Measurements from ENCODE around the gene DOCK8.
A peak's percentile ranks its signal among the peaks of the same experiment; 100 is the strongest.
"Not testable (repeated sequence)": the region's sequence is repeated elsewhere in the genome, so short reads cannot be mapped to it uniquely, and the experiment has no call there.

Gene DOCK8

DNA sequence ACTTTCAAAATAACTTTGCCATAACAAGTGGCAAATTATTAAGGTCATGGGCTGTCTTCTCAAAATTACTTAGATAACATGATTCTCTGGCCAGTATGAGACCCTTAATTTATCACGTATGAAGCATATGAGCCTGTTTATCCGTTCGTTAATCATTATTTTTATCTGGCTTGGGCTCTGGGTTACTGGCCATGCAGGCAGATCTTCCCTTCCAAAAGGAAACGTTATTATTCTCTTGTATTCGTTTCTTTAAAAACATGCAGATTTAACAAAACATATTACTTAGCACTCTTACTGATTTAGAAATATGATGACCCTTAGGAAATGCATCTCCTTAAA, 148.6 kb downstream of the DOCK8 start:
- no peak for DNase-seq (ENCODE audit: low read depth in 2 of 2)

DNA sequence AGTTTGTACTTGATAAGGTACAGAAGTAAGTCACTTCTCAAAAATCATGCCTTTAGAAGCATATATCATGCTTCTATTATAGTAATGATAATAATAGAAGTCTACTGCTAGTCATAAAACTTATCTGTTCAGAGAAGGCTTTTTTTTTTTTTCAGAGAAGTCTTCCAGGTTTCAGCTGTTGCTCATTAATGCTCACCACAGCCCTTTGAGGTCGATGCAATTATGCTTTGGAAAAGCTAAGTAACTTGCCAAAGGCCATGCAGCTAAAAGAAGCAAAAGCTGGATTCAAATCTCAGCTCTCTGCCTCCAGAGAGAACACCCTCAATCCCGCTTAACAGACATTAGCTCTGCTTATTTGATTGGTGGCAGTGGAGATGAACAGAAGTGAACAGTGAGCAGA, 150.8 kb downstream of the DOCK8 start:
- no peak for DNase-seq (ENCODE audit: low read depth in 2 of 2)

DNA sequence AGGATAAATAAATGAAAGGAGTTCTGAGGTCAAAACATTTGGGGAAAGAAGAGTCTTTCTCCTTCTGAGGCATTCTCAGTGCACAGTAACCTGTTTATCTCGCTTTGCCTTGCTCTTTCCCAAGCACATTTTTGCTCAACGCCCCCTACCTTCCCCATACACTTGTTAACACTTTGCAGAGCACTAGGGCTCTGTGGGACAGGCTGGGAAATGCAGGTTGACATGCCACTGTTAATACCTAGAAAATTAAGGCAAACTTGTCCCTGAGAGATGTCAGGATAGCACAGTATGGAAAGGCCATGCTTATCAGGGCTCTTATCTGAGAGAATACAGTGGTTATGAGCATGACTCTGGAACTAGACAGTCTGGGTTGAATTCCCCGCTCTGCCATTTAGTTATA, 152.0 kb downstream of the DOCK8 start:
- no peak for DNase-seq (ENCODE audit: low read depth in 2 of 2)

DNA sequence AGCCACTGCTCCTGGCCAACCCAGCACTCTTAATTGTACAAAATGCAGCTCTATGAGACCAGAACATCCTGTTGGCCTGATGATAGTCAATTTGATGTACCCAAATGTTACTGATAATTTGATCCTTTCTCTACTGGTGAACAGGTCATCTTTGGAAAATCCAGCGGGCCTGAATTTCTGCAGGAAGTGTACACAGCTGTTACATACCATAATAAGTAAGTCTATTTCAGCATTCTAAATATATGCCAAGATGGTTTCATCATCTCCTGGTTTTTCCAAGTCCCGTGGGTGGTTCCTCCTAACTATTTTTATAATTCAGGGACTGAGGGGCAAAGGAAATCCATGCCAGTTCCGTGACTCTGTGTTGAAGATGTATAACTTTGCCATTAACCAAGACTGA, 155.4 kb downstream of the DOCK8 start:
- DNase-seq (ENCODE audit: low read depth in 2 of 2), result no peak

DNA sequence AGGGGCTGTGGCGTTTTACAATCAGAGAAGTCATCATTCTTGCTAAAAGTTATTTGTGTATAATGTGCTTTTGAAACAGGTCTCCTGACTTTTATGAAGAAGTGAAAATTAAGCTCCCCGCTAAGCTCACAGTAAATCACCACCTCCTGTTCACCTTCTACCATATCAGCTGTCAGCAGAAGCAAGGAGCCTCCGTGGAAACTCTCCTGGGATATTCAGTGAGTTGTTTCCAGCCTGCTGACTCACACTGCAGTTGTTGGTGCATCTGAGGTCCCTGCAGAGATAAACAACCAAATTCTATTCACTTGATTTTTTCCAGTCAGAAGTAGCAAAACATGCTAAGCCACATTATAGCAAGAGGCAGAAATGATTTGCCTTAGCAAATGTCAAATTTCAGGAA, 156.7 kb downstream of the DOCK8 start:
- DNase-seq (ENCODE audit: low read depth in 2 of 2), result no peak

DNA sequence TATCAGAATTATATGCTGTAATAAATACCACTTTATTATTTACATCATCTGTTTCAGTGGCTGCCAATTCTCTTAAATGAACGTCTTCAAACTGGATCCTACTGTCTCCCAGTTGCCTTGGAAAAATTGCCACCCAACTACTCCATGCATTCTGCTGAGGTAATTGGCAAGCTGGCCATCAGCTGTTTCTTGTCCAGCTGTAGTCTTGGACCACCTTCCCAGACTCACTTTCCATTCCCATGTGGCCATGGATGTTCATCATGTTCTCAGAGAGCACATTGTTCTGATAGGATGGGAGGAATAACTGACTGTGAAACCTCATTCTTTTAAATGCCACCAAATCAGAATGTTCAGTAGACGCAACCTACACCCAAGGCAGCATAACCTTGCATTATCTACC, 157.5 kb downstream of the DOCK8 start:
- no peak for DNase-seq (ENCODE audit: low read depth in 2 of 2)

DNA sequence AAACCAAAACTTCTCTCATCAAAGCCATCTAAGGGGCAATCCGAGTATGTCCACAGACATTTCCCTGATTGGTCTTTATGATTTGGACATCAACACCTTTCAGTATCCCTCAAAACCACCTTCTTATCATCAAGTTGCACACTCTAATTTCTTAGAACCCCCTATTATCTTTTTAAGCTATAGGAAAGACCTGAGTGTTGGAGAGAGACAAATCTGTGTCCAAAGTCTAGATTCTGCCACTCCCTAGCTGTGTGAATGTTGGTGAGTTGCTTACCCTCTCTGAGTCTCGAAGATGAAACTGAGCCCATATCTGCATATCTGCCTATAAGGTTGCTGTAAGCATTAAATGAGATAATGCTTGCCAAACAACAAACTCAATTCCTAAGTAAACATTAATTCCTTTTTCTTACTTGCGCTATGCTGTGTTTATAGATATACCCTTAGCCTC, 159.1 kb downstream of the DOCK8 start:
- DNase-seq (ENCODE audit: low read depth in 2 of 2), result no peak

DNA sequence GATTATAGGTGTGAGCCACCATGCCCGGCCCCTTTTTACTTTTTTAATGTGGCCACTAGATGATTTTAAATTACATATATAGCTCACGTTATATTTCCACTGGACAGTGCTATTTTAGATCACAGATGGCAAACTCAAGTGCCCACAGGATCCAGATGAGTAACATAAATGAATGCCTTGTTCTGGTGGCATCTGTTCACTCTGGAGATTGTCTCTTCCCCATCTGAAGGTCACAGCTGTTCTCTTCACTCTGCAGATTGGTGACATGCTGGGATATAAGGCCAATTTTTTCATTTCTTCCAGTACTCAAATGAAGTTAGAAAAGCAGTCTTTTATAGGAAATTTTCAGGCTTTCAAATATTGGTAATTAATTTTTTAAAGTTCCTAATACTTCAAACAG, 160.1 kb downstream of the DOCK8 start:
- DNase-seq (ENCODE audit: low read depth in 2 of 2), result no peak

DNA sequence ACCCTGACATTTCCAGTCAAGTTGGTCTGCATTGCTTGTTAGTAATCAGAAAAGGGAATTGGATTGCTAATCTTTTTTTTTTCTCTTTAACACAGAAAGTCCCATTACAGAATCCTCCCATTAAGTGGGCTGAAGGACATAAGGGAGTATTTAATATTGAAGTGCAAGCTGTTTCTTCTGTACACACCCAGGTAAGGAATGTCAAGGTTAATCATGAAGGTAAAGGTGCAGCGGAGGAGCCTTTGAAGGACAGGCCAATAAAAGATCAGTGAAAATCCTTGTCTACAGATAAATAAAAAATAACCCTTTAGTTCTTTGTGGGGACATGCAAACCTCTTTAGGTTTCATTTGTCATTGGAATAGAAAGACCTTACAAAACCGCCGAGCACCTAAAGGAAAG, 161.4 kb downstream of the DOCK8 start:
- DNase-seq (ENCODE audit: low read depth in 2 of 2), result no peak

DNA sequence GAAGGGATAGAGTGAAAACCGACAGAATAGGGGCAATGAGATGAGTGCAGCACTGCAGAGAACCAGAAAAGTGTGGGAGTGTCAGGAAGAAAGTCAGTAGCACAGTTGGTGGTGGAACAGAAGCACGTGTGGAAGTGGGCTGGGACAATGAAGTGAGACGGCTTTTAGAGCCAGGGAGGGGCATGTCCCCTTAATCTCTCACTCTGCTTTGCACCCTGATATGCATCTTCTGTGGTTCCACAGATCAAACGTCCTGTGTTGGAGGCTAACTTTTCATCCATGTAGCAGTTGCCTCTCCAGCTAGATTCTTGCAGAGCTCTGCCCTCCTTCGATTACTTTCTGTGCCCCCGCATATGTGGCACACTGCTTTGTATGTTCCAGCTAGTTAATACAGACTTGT, 163.6 kb downstream of the DOCK8 start:
- no peak for DNase-seq (ENCODE audit: low read depth in 2 of 2)

DNA sequence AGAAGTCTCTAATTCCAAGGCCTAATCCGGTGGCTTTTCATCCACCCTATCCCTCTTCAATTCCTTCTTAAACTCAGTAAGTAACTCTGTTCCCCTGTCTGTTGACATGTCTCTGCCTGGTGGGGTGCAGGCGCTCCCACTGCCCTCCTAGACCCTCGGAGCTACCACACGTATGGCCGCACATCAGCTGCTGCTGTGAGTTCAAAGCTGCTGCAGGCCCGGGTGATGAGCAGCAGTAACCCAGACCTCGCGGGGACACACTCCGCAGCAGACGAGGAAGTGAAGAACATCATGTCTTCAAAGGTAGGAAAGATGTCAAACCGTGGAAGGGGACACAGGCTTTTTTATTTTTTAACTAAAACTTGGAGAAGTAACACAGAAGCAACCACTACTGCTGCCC, 167.7 kb downstream of the DOCK8 start:
- no peak for DNase-seq (ENCODE audit: low read depth in 2 of 2)

DNA sequence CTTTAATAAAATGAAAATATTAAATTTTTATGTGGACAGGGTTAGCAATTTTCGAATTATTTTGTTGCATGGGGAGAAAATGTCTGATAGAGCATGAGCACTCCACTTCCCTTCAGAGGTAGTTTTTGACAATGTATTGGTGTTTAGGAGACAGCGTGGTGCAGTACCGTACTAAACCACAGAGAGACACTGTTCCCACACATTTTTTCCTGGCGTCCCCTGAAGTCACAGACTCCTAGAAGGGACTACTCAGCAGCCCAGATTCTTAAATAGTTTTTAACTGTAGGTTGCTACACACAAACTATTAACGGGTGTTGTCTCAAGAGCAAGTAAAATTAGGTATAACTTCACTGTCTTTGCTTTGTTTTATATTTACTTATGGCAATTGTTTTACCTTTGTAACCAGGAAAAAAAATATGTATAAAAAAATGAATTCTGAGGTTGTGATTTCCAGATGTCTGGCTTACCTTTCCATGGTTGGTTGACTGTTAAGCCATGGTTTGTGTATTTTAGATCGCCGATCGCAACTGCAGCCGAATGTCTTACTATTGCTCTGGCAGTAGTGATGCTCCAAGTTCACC, 171.2 kb downstream of the DOCK8 start:
- DNase-seq (ENCODE audit: low read depth in 2 of 2), result peak; percentile 3 to 24

DNA sequence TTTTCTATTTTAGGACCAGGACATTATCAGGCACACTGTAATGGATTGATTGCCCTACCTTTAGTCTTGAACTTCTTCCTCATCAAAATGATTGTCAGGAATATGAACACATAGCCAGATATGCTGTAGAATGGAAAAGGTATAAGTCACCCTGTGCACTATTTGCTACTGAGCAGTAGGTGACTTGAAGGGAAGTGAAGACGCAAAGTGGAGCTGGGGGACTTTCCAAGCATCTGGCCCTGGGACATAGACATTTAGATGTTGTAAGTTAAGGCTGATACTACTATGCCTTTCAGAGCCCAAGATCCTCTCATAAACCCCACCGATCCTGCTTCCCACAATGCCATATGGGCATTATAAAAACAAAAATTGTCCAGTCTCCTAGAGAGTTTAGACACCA, 174.5 kb downstream of the DOCK8 start:
- DNase-seq (ENCODE audit: low read depth in 2 of 2), result no peak

DNA sequence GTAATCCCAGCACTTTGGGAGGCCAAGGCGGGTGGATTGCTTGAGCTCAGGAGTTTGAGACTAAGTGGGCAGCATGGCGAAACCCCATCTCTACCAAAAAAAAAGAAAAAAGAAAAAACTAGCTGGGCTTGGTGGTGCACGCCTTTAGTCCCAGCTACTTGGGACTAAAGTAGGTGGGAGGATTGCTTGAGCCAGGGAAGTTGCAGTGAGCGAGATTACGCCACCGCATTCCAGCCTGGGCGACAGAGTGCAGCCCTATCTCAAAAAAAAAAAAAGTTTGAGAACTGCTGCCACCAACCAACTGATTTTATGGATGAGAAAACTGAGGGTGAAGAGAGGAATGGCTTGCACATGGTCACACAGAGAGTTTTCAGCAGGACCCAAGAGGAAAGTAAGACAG, 175.1 kb downstream of the DOCK8 start:
- no peak for DNase-seq (ENCODE audit: low read depth in 2 of 2)

DNA sequence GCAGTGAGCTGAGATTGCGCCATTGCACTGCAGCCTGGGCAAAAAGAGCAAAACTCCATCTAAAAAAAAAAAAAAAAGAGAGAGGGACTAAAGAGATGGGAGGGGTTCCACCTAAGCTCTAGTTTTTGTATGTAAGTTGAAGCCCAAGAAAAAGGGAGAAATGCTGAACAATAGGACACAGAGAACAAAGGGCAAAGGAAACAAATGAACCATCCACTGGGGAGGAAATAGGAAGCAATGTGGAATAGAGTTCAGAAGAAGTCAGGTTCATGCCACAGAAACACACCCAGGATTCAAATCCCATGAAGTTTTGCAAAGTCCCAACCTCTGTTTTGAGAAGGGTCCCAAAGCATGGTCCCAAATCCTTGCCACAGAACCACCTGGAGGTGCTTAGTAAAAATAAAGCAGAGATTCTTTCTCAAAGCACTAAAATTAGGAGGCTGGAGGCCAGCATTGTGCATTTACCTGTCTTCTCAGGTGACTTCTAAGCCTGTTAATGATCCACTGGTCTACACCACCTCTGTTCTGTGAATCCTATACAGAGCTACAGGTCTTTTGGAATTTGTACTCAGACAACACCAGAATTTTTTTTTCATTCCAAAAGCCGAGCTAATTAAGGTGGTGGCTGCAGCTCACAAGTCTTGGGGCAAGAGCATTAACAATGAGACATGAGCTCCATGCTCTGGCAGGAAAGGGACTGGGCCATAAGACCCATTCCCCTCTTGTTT, 177.6 kb downstream of the DOCK8 start:
- DNase-seq (ENCODE audit: low read depth in 2 of 2), result no peak

DNA sequence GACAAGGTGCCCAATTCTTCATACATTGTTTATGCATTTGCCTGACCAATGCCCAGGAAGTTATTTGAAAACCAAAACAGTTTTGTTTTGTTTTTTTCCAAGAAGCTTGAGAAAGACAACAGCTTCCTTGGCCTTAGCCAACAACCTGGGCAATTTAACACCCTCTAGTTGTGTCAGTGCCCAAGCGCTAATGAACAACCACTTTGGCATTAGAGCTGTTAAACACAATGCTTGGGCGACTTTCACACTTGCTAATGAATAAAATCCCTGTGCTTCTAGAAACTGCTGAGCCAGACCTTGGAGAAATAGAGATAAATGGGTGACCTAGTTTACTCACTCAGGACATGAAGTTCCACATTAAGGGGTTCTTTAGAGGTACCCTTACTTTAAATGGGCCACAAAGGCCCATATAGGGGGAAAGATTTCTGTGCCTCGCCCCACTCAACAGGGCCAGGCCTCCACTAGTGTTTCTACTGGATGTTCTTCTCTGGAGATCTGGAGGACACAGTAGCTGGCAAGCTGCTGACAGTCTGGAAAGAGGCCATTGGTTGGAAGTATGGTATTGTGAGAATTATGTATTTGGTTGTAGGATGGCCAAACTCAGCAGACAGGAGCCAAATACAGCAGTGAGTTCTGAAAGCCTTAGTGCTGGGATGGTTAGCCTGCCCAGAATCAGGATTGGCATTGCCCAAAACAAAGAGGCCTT, 179.8 kb downstream of the DOCK8 start:
- no peak for DNase-seq (ENCODE audit: low read depth in 2 of 2)

DNA sequence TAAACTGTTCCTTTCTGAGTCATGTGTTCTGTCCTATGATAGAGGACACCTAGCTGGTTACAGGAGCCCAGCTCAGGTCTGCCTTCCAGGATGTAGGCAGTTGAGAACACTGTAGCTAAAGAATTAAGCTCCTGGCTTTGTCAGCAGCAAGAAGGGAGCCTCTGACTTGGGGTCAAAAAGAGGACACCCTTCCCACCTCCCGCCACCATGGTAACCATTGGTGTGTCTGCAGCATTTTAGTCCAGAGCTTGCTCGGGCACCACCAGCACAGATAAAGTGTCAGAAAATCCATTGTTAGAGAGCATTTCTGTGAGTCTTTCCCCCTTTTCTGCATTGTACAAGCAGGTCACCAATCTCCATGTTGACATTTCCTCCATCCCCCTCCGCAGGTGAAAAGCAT, 181.7 kb downstream of the DOCK8 start:
- no peak for DNase-seq (ENCODE audit: low read depth in 2 of 2)

DNA sequence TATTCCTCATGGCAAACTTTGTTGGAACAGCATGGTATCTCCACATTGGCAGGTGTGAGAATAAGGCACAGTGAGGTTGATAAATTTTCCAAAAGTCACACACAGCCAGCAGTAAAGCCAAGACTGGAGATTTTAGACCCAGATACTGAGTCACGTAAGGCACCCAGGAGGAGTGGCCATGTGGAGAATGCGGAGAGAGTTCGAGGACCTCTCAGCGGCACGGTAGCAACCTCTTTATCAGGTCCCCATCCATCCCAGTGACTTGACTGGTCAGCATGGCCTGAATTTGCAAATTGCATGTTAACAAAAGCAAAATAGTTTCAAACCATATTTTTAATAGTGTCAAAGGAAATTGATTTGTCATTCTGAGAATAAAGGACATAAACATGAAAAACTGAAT, 183.4 kb downstream of the DOCK8 start:
- no peak for DNase-seq (ENCODE audit: low read depth in 2 of 2)

DNA sequence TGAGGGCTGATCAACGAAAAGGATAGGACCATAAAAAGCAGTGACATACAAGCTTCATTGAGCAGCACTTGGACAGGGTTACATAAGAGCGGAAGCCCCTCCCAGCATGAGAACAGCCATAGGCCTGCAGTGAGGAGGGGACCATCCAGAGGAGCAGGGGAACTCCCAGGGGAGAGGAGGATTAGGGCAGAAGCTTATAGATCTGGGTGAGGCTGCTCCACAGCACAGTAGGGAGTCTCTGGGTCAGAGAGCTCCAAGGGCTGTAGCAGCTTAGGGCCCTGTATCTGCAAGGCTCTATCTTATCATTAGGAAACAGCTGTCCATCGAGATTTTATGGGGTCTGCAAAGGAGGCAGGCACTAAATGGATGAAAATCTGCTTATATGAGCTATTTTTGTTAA, 186.6 kb downstream of the DOCK8 start:
- no peak for DNase-seq (ENCODE audit: low read depth in 2 of 2)

DNA sequence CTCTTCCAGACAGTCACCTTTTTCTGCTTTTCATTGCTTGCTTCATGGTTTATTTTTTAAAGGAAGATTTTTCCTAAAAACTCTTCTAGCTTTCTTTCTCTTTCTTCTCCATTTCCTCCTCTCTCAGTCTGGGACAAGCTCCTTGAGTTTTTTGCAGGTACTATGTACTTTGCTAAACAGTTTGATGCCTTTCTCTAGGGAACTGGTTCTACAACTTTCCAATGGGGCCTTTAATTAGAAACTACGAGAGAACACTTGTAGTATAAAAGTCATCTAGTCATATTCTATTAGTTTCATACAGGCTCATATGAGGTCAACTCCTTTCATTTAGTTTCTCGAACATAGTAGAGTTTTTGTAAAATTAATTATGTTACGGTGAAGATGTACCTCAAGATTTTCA, 189.6 kb downstream of the DOCK8 start:
- no peak for DNase-seq (ENCODE audit: low read depth in 2 of 2)

DNA sequence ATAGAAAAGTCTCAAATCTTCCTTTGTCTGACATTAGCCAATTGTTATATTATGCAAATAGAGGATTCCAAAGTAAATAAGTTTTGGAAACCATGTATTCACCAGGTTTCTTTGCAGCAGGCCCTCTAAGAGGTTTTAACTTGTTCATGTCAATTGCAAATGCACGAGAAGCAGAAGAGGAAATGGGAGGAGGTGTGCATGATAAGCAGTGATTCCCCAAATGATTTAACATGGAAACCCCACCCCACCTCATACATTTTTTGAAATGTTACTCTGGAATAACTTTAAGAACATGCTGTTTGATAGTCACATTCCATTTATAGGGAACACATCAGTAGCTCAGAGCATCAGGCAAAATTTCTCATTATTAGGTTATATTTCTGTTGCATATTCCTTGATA, 190.7 kb downstream of the DOCK8 start:
- DNase-seq (ENCODE audit: low read depth in 2 of 2), result no peak

DNA sequence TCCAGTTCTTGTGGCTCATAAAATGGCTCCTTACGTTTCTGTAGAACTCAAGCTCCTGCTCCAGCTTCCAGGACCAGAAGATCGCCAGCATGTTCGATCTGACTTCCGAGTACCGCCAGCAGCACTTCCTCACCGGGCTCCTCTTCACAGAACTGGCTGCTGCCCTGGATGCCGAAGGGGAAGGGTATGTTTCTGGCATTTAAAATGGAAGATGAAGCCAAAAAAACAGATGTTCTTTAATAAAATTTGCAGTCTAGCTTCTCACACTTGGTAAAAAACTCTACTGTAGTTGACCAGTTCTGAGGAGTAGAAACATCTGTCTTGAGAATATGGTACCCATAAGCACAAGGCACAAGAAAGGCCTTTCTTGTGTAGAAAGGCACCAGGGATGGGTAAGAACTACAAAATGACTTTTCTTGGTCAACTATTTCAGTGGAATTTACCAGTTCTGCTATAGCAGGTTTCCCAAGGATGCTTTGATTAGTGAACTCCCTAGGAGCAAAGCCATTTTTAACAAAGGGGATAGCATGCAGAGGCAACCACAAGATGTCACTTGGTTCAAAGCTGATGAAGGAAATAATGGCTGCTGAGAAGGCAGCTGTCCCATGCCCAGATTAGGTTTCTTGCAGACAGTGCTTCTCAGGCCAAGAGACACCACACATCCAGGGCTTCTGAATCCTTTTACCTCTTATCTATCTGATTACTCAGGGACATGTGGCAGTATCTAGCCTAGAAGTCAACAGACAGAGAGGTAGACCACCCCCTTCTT, 192.4 kb downstream of the DOCK8 start:
- no peak for DNase-seq (ENCODE audit: low read depth in 2 of 2)

DNA sequence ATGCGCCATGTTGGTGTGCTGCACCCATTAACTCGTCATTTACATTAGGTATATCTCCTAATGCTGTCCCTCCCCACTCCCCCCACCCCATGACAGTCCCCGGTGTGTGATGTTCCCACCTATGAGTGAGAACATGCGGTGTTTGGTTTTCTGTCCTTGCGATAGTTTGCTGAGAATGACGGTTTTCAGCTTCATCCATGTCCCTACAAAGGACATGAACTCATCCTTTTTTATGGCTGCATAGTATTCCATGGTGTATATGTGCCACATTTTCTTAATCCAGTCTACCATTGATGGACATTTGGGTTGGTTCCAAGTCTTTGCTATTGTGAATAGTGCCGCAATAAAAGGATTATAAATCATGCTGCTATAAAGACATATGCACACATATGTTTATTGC, 195.0 kb downstream of the DOCK8 start:
- not testable (repeated sequence) for DNase-seq (ENCODE audit: low read depth in 2 of 2)
